Measurements from ENCODE around the gene RAD51.

GRCh38 chr15:40716165-40716564, 21.2 kb downstream of the RAD51 start:
- TF ChIP-seq ZNF766 (CRISPR knock-in tag; conservative IDR thresholded peaks at IDR 0.05) (no peak), MYBL2 (IDR thresholded peaks at IDR 0.05; ENCODE audit: low read depth) (no peak), MYBL2 (CRISPR knock-in tag; IDR thresholded peaks at IDR 0.05; ENCODE audit: borderline replicate concordance) (no peak), RBM39 (optimal IDR thresholded peaks at IDR 0.05; ENCODE audit: low read depth, low read length) (no peak), ARID4B (CRISPR knock-in tag; IDR thresholded peaks at IDR 0.05) (no peak), CHAMP1 (IDR thresholded peaks at IDR 0.05) (no peak), TRIM24 (IDR thresholded peaks at IDR 0.05) (no peak), GATA2 (CRISPR knock-in tag; IDR thresholded peaks at IDR 0.05) (no peak), TCF7L2 (IDR thresholded peaks at IDR 0.05; ENCODE audit: low read depth, low read length) (no peak), CTCF (IDR thresholded peaks at IDR 0.05 in 2 of 3, conservative IDR thresholded peaks at IDR 0.05 in 1 of 3; ENCODE audit: insufficient read depth in 2 of 3, low read depth in 1 of 3, low read length in 3 of 3) (no peak), ZBED1 (IDR thresholded peaks at IDR 0.05) (no peak), PATZ1 (CRISPR knock-in tag; IDR thresholded peaks at IDR 0.05; ENCODE audit: borderline replicate concordance) (no peak), KAT7 (CRISPR knock-in tag; IDR thresholded peaks at IDR 0.05; ENCODE audit: borderline replicate concordance) (no peak), E2F6 (IDR thresholded peaks at IDR 0.05; ENCODE audit: borderline replicate concordance in 1 of 2, extremely low read depth in 1 of 2, insufficient read depth in 1 of 2, insufficient read length in 1 of 2, low read depth in 1 of 2, low read length in 1 of 2, poor library complexity in 1 of 2, severe bottlenecking in 1 of 2) (no peak)
